Cerebellar nuclear complex (tissue), 1 donor: ENCODE measurements around the gene ENOX2.

Source experiments
- DNase-seq, 2 experiments: peaks; one replicate each; lab custom pipeline; 2025; lab: John Stamatoyannopoulos, UW

The ENOX2 gene

DNA sequence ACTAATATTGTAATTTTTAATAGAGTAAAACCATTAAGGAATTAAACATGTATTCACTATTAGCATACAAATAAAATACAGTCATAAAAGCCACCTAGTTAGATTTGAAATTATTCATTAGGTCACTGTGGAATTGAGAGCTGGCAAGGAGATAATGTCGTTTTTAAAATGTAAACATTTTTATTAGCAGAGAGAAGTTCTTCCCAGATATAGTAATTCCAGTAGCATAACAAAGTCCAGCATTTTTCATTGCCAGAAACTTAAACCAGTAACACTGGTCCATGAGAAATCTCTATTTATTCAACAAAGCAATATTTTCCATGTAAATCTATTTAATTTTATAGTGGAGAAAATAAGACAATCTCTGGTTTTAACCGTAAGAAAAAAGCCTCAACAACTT is 17.5 kb downstream of the ENOX2 start:
- DNase-seq, result no peak

DNA sequence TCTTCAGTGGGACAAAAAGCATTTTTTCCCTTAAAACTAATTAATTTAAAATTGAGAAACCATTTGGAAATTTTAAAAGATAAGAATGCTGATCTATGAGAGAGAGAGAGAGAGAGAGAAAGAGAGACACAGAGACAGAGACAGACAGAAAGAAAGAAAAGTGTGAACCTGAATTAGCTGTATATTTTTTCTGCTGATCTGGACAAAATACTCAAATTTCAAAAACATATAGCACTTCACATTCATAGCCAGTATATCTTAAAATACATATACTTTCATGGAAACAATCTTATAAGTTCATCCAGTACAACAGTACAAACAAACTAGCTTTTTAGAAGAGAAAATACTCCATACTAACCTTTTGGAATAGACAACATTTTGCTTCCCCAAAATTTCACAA is 18.4 kb downstream of the ENOX2 start:
- DNase-seq, result no peak

DNA sequence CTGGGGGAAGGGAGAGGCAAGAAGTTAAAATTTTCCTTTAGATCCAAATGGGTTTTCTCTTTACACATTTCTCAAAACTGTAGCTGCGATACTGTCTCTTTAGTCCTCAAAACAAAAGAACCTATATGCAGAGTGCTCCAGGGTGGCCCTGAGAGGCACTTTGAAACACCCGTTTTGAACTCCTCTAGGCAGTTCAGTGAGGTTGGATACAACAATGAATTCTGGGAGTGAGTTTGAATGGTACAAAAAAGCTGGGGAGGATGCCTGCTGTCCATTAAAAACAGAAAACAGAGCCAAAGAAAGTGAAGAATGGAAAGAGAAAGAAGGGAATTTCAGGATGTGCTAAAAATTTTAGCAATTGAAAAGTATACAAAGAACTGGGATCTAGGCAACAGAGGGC is 23.1 kb downstream of the ENOX2 start:
- no peak for DNase-seq

DNA sequence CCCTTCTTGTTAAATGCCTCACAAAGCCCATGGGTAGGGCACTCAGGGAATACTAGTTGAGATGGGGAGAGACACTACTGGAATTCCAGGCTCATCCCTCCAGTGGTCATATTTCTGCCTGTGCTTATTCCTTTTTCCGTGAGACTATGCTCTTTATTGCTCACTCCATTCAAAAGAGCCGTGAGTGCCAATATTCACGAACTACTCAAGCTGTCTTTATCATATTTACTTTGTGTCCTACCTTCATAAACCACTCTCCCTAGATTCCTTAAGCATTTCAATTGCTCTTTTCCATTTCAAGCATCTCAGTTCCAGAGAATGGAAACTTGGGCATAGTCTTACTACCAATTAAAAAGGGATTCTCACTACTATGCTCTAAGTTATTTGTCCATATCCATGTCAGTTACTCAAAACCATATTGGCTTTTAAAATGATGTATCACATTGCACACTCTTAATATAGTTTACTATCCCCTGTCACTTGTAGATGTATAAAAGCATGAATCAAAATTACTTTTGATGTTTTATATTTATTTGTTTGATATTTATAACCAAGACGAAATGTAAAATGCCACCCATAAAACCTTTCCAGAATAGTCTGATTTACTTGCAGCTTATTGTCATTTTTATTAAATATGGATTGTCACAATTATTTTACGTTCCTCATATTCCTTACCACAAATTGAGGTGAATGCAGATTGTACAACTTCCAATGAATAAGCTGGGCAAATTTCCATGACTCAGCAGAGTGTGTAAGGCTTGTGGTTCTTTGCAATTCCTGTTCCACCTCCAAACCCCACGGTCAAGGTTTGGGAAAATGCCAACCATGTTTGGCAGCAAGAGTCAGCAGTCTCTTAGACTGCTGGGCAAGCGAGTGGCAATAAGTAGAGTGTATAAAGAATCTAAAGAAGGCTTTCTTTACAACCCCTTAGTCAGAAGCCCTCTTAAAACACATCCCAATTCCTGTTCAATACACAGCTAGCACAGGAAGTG is 24.4 kb downstream of the ENOX2 start:
- no peak for DNase-seq

DNA sequence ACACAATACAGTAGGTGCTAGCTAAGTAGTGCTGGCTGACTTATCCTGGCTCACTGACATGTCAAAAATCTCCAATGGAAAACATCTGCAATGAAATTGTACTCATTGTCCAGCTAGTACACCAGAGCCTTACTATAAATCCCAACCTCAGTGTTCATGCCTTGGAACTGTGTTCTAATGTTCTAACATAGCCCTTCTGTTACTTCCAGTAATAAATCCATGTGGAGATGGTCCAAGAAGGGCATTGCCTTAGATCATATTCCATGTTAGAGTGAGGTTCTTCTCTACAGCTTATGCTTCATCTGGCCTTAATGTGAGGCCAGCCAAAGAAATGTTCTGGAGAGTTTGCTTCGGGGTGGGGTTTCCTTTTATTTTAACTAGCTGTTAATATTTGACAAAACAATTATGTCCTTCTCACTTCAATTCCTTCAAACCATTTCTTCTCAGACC is 25.1 kb downstream of the ENOX2 start:
- DNase-seq, result no peak

DNA sequence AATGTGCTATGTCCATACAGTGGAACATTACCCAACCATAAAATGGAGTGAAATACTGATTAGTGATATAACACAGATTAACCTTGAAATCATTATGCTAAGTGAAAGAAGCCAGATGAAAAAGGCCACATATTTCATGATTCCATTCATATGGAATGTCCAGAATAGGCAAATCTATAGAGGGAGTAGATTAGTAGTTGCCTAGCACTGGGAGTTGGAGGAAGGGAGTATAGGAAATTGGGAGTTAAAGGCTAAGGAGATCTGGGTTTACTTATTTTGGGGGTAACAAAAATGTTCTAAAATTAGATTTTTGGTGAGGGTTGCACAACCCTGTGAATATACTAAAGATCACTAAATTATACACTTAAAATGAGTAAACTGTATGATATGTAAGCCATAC is 26.8 kb downstream of the ENOX2 start:
- no peak for DNase-seq

DNA sequence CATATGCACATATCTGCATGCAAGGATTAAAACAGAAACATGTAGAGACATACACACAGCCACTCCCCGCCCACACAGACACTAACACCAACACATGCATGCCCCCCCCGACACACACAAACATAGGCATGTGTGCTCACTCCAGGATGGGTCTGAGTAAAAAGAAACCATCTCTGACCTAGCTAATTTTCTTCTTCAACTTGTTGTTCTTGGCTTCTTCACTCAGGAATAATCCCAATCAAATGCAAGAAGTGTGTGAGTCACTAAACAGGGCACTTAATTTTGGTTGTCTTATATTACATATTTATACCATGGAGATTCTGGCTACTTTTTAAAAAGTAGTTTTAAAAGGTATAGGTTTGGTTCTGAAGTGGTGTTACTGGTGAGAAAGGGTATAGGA is 28.3 kb downstream of the ENOX2 start:
- no peak for DNase-seq

DNA sequence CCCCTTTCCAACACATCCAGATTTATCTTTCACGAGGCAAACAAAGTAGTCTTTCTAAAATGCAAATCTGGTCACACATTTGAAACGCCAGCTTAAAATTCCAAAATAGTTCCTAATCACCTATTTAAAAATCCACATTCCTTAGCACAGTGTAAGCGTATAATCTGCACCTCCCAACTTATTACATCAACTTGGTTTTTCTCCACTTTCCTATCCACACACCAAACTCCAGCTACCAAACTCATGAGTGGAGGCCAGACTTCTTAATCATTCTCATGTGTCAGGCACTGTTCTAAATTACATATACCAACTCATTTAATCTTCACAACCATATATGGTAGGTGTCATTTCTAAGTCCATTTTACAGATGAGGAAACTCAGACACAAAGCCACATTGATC is 33.8 kb downstream of the ENOX2 start:
- no peak for DNase-seq

DNA sequence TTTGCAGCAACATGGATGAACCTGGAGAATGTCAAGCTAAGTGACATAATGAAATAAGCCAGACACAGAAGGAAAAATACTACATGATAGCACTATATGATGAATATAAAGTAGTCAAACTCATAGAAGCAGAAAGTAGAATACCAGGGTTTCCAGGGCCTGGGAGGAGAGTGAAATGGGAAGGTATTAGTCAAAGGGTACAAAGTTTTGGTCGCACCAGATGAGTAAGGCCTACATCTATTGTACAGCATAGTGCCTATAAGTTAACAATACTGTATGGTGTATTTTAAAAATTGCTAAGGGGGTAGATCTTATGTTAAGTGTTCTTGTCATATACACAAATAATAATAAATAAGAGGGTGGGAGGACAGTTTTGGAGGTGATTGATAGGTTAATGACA is 41.5 kb downstream of the ENOX2 start:
- DNase-seq, result no peak

DNA sequence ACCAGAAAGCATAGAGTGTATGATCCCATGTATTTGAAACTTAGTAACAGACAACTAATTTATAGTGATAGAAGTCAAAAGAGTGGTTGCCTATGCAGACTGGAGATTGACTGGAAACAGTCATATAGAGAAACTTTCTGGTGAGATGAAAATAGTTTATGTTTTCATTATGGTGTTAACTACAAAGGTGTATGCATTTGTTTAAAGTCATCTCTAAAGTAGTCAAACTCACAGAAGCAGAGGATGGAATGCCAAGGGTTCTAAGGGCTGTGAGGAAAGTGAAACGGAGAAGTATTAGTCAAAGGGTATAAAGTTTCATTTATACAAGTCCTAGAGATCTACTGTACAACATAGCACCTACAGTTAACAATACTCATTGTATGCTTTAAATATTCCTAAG is 45.8 kb downstream of the ENOX2 start:
- no peak for DNase-seq

DNA sequence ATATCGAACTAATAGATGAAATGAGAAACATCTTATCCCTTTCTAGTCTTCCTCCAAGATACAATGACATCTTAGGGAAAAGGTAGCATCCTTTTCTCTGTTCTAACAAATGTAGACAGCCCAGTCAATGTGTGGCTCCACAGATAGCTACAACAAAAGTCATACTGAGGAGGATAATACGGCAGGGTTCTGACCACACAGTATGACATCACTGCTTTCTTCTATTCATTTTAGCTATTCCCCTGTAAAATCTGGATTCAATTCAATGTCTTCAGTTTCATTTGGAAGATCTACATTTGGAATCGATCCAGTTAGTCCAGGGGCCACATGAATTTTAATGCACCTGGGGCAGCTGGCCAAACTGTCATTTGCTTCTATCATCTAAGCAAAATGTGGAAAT is 51.4 kb downstream of the ENOX2 start:
- DNase-seq, result no peak

DNA sequence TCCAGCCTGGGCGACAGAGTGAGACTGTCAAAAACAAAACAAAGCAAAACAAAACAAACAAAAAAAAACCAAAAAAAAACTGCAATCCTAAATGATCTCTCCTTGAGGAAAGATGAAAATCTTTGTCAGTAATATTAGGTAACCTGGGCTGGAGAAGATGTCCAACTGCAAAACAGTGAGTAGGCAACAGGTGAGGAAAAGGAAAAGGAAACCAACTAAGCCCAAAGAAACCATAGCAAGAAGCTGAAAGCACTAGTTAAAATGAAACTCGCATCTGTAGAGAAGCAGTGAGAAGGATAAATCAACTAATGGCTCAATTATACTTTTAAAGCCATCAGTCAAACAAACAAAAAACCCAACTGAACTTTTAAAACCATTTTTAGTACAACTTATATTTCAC is 54.2 kb downstream of the ENOX2 start:
- no peak for DNase-seq

DNA sequence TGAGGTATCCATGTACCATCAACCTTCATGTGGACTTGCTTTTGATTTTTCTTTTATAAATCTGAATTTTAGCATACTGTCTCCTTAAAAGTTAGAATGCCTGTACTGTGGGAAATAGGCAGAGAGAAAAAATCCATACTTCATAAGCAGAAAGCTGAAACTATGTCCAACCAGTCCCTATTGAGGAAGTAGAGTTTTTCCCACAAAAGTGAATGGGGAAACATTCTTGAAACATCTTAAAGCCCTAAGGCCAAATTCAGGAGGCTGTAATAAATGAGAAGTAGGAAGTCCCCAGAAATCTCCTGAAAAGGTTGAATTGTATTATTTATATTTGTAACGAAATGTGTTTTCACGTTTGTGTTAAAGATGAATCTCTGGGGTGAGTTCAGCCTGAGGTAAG is 56.3 kb downstream of the ENOX2 start:
- DNase-seq, result no peak

DNA sequence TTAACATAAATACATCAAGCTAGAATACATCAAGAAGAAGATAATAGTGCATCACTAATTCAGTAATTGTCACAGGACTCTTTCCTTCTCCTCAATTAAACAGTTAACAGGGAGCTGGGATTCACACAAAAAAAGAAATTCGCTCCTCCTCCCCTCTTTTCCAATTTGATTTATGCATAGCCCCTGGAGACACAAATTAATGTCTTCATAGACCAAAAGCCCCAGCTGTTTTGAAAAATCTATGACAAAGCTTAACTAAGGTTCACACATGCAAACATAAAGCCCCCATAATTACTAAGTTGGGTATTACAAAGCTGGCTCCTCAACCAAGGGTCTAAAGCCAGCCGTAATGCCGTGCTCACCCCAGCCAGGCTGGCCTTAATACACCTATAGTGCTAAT is 61.2 kb downstream of the ENOX2 start:
- DNase-seq, result no peak

DNA sequence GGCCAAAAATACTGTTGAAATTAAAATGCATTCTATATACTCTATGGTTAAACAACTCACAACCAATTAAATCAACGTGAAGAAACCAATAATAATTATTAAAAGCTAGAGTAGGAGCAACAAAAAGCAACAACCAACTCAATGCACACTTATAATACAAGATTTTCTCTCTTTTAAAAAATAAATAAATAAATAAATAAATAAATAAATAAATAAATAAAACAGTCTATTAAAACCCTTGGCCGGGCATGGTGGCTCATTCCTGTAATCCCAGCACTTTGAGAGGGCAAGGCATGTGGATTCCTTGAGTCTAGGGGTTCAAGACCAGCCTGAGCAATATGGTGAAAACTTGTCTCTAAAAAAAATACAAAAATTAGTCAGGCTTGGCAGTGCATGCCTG is 62.7 kb downstream of the ENOX2 start:
- no peak for DNase-seq

DNA sequence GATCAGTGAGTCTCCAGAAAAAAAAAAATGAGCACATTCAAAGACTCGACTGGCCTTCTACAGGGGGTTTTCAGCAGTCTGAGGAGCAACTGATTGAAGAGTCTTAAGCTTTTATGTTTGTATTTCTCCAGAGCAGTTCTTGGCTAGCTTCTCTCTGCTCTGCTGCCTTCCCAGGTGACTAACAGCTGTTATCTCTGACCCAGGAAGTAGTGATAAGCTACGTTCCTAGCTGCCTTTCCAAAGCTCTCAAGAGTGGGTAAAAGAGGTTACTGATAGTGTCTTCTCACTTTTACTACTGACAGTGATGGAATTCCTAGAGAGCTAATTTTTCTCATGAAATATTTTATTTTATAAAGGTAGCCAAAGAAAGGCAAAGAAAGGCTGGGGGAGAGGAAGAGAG is 66.6 kb downstream of the ENOX2 start:
- DNase-seq, result no peak

DNA sequence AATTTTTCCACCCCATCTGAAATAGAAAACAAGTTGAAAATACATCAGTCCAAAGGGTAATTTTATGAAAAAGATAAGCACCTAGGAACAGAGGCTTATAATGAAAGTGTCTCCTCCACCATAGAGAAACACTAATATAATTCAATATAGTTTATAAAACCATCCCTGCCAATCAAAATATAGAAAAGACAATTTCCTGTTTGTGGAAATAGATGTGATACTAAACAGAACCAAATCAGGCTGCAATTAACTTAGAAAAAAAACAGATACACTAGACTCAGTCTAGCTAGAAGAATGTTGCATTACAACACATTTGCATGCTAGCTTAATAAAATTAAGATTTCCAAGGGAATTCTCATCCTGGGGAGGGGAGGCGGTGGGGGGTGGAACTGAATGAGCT is 68.2 kb downstream of the ENOX2 start:
- DNase-seq, result no peak

DNA sequence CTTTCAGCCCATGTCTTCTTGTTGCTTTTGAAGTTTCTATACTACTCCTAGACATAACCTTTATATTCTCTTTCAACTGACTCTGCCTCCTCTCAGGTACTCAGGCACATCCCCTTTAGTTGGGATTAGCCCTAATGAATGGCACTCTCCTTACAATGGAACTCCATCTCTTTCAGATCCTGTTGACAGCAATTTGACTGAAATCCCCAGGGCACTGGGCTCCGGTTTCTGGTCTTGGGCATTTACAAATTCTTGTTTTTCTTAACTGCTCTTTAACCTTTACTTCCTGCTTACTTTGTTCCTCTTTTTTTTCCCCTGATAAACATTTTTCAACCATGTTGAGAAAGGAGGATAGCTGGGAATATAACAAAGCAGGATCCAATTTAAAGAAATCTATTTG is 68.9 kb downstream of the ENOX2 start:
- DNase-seq, result no peak

DNA sequence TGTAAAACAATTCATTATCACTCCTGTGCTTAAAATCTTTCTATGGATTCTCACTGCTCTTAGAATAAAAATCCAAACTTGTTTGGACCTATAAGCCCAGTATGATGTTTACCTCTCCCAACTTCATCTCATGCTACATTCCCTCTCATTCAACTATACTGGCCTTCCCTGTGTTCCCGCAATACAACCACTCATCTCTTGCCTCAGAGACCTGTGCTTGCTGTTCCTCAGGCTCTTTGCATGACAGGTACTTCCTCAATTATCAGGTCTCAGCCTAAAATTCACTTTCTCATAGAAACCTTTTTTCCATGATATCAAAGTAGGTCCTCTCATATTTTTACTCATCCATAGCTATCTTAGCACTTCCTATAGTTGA is 71.7 kb downstream of the ENOX2 start:
- no peak for DNase-seq

DNA sequence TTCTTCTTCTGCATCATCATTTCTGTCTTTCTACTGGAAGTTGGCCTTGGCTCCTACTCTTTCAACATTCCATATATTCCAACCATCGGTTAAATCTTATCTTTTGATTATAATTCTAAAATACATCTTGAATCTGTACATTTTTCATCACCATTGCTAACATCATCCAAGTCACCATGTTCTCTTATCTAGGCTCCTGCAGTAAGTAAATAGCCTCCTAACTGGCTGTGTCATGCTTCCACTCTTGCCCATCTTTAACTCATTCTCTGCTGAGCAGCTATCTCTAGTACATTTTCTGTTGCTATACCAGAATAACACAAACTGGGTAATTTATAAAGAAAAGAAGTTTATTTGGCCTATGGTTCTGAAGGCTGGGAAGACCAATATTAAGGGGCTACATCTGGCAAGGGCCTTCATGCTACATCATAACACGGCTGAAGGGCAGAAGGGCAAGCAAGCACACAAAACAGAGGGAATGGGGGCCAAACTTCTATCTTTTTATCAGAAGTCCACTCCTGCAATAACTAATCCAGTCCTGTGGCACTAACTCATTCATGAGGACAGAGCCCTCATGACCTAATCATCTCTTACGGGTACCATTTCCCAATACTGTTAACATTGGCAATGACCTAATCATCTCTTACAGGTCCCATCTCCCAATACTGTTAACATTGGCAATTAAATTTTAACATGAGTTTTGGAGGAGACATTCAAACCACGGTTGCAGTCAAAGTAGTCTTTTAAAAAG is 72.2 kb downstream of the ENOX2 start:
- DNase-seq, result no peak

DNA sequence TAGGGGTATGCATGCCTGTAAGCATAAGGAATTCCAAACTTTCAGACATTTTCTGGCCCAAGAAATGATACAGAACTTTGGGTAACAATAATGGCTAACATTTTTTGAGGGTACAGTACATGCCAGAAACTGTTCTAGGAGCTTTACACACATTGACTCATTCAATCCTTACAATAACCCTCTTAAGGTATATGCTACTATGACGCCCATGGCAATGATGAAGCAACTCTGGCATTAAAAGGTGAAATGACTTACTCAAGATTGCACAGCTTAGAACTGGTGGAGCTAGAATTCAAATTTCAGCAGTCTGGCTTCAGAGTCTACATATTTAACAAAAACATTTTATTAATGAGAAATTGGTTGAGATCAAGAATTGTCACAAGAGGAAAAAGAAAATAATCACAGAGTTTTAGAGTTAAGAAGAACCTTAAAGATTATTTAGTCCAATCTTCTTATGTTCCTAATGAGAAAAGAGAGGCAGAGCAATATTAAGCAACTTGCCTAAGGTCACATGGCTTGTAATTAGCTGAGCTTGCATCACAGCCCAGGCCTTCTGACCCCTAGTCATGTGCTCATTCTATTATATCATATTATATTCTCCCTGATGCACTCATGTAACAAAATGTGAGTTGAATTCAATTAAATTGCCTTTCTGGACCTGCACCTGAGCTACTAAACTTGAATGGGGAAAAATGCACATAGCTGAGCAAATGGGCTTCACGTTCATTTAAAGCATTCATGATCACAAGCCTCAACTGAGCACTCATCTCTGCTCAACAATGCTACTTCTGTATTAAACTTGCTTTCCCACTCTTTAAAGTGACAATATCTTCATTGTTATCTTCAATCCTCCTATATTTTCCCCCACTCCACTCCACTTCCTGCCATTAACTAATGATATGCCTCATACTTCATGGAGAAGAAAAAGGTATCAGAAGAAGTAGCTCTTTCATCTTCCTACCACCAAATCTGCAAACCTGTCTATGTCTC is 73.2 kb downstream of the ENOX2 start:
- no peak for DNase-seq

DNA sequence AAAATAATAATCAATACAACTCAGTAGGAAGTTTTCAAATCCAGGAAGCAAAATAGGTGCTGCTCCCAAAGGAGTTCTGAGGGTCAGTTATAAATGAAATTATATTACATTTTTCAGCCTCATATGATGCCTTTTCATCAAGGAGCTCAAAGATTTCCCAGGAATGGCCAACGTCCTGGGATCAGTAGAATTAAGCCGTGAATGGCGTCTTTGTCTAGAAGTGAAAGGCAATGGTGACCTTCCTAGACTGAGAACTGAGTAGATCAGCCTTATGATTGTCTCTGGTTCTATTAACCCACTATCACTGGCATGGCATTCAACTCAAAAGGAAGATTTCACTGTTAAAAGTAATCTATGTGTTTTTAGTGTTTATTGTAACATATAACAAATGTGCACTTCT is 74.4 kb downstream of the ENOX2 start:
- no peak for DNase-seq
